Midbrain (tissue), 1 donor: ENCODE measurements around the gene CRLF1.
A peak's percentile ranks its signal among the peaks of the same experiment; 100 is the strongest.

Experiments used
- DNase-seq: peaks from one replicate; lab custom pipeline; 2025; lab: John Stamatoyannopoulos, UW

CRLF1 gene

GRCh38 chr19:18606281-18607225 is at the start of gene CRLF1:
TSS of gene CRLF1 (minus strand) at chr19:18606799. CDS start at chr19:18606656, 143 bp downstream.
- no peak for DNase-seq

GRCh38 chr19:18655173-18655844 is 48.7 kb upstream of the CRLF1 start:
- no peak for DNase-seq

- DNase-seq, result no peak
Observed at GRCh38 chr19:18654469-18654868, 47.9 kb upstream of the CRLF1 start.

- DNase-seq, result no peak
Observed at GRCh38 chr19:18653853-18654252, 47.3 kb upstream of the CRLF1 start.

- no peak for DNase-seq
Observed at GRCh38 chr19:18651733-18652132, 45.1 kb upstream of the CRLF1 start.

- DNase-seq, result no peak
Observed at GRCh38 chr19:18651300-18651699, 44.7 kb upstream of the CRLF1 start.

GRCh38 chr19:18650468-18651041 is 44.0 kb upstream of the CRLF1 start:
- DNase-seq, result no peak

GRCh38 chr19:18650021-18650390 is 43.4 kb upstream of the CRLF1 start:
- DNase-seq, result no peak

GRCh38 chr19:18649371-18650020 is 42.9 kb upstream of the CRLF1 start:
- DNase-seq, result peak; percentile 17

GRCh38 chr19:18648973-18649315 is 42.3 kb upstream of the CRLF1 start:
- DNase-seq, result no peak

- no peak for DNase-seq
Observed at GRCh38 chr19:18647807-18648206, 41.2 kb upstream of the CRLF1 start.

- no peak for DNase-seq
Observed at GRCh38 chr19:18647371-18647767, 40.8 kb upstream of the CRLF1 start.

- no peak for DNase-seq
Observed at GRCh38 chr19:18646535-18647370, 40.2 kb upstream of the CRLF1 start.

GRCh38 chr19:18645035-18645511 is 38.5 kb upstream of the CRLF1 start:
- peak; percentile 72 for DNase-seq

GRCh38 chr19:18644196-18645034 is 37.8 kb upstream of the CRLF1 start:
- peak; percentile 68 for DNase-seq

GRCh38 chr19:18639706-18640243 is 33.2 kb upstream of the CRLF1 start:
- DNase-seq, result no peak

GRCh38 chr19:18637673-18638630 is 31.4 kb upstream of the CRLF1 start:
- no peak for DNase-seq

GRCh38 chr19:18636969-18637629 is 30.5 kb upstream of the CRLF1 start, which contains the start of gene KLHL26:
TSS of gene KLHL26 (plus strand) at chr19:18637028. CDS start at chr19:18637055, 27 bp downstream.
- DNase-seq, result no peak
